GM12878 (cell line): Measurements from ENCODE around the gene C6orf89. TPM values are rescaled to one million over a fixed set of nuclear protein-coding genes. Genes with fewer than 3 reads are reported as not detected.

ENCODE experiments used
- BCLAF1 ChIP-seq: fragments of 450-650 bp; IDR thresholded peaks from 2 replicates; pipeline ENCODE4 v1.6.1; 2017; ENCODE audit warnings: antibody characterized with exemption, mild to moderate bottlenecking, moderate library complexity
- BMI1 ChIP-seq: fragments of 450-650 bp; IDR thresholded peaks from 2 replicates; pipeline ENCODE4 v1.6.1; 2016; ENCODE audit warnings: mild to moderate bottlenecking, moderate library complexity, borderline replicate concordance
- CBX3 ChIP-seq: fragments of 200-600 bp; sonication (generic); IDR thresholded peaks from 2 replicates; pipeline ENCODE4 v1.6.1; 2016; ENCODE audit warnings: low read depth, borderline replicate concordance
- CHD1 ChIP-seq: IDR thresholded peaks from 2 replicates; pipeline ENCODE4 v1.6.1; 2012; ENCODE audit warnings: low read depth, low read length, improper control_type of control experiment
- MEF2A ChIP-seq: IDR thresholded peaks from 2 replicates; pipeline ENCODE4 v1.6.1; 2011; ENCODE audit warnings: low read depth, mild to moderate bottlenecking, low read length, moderate library complexity; ENCODE audit not compliant: insufficient read depth
- MXI1 ChIP-seq: fragments of 150-350 bp; IDR thresholded peaks from 2 replicates; pipeline ENCODE4 v1.6.1; 2011; ENCODE audit warnings: low read depth, mild to moderate bottlenecking, inconsistent platforms, low read length, improper control_type of control experiment
- SIN3A ChIP-seq: IDR thresholded peaks from 2 replicates; pipeline ENCODE4 v1.6.1; 2012; ENCODE audit warnings: low read depth, low read length, improper control_type of control experiment
- SPI1 ChIP-seq: IDR thresholded peaks from 2 replicates; pipeline ENCODE4 v1.6.1; 2011; ENCODE audit warnings: low read depth, mild to moderate bottlenecking, low read length, moderate library complexity, borderline replicate concordance; ENCODE audit not compliant: insufficient read depth
- polyA plus RNA-seq, 11 experiments: library from polyadenylated mRNA; depleted of rRNA in 4 of 11; unstranded in 6 of 11; stranded (reverse) in 5 of 11; fragments of >200 nt; fragmentation: Nextera tagmentation in 4 of 11; fragmentation: Illumina TruSeq in 1 of 11; extraction: Ambion mirVana in 4 of 11; extraction: Trizol in 1 of 11; gene quantifications; 1 replicate in 1 of 11; 2 replicates in 10 of 11; pipeline versions ENCODE4 v1.2.1 to v1.2.3, GENCODE V29; 2011 to 2016; ENCODE audit warnings: inconsistent platforms in 2 of 11, missing spikeins in 2 of 11, low read depth in 1 of 11
- total RNA-seq, 4 experiments: library from RNA; depleted of rRNA in 3 of 4; stranded (reverse); fragments of >200 nt in 3 of 4; fragmentation: Illumina TruSeq in 1 of 4; extraction: Trizol in 1 of 4; gene quantifications; 2 replicates each; pipeline versions ENCODE4 v1.2.1 to v1.2.3, GENCODE V29; 2013 to 2021

The C6orf89 gene
- total and polyA plus RNA-seq, 10 of the 15 experiments (the other 5 are each of a cell fraction or from before 2014, with no cell fraction given), result 10.8 to 42.7 (median 28.6) TPM

- no peak for TF ChIP-seq CHD1
- no peak for TF ChIP-seq MEF2A
- no peak for TF ChIP-seq MXI1
- TF ChIP-seq BMI1, result no peak
- no peak for TF ChIP-seq SPI1
- no peak for TF ChIP-seq SIN3A
- TF ChIP-seq BCLAF1, result no peak
- TF ChIP-seq CBX3, result no peak
Measured at GRCh38 chr6:36838896-36839748, 46.6 kb upstream of the C6orf89 start, which contains the start of gene CPNE5 (continued).
